Epithelial cell of esophagus (primary cell): ENCODE measurements around the gene RAP1B.
A peak's percentile ranks its signal among the peaks of the same experiment; 100 is the strongest.

Source experiments
- DNase-seq: peaks from one replicate; pipeline ENCODE4 v3.0.0; 2010; ENCODE audit warnings: low read depth
- H3K4me3 ChIP-seq: 2 replicates; pipeline ENCODE4 v1.5.1; 2011; ENCODE audit warnings: mild to moderate bottlenecking, low read length, control low read depth
- TF ChIP-seq, protein P1 (sequence below): IDR thresholded peaks from 2 replicates; pipeline ENCODE4 v1.5.1; 2011; ENCODE audit warnings: low read depth, mild to moderate bottlenecking, low read length, control low read depth, inconsistent platforms; ENCODE audit not compliant: insufficient read depth; ENCODE audit errors: missing control alignments

RAP1B gene

DNA sequence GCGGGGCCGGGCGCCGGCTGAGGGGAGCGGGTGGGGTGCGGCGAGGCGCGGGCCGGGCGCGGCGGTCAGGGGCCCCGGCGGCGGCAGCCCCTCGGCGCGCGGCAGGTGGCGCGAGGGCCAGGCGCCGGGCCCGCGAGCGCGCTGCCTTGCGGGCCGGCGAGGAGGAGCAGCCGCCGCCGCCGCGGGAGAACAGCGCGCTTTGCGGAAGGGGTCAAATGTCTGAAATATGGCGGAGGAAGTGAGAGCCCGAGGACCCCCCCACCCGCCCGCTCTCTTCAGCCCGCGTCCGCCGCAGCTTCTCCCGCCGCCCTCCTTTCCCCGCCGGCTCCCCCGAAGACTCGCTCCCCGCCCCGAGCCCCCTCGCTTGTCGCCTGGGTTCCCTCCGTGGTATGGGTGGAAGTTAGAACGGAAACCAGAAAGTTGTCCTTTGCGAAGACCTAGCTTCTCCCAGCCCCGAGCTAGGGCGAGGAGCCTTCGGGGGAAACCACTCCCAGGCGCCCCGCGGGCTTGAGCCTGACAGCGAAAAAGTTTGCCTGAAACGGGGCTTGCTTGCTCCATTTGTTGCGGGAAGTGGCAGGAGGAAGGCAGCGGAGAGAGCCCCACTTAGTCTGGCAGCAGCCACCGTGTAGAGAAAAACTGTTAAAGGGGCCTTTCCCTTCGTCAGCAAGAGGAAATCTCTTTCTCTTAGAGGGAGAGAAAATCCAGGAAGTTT is 551 bp downstream of the RAP1B start:
- peak; percentile 57 for DNase-seq
- TF ChIP-seq, protein P1, sequence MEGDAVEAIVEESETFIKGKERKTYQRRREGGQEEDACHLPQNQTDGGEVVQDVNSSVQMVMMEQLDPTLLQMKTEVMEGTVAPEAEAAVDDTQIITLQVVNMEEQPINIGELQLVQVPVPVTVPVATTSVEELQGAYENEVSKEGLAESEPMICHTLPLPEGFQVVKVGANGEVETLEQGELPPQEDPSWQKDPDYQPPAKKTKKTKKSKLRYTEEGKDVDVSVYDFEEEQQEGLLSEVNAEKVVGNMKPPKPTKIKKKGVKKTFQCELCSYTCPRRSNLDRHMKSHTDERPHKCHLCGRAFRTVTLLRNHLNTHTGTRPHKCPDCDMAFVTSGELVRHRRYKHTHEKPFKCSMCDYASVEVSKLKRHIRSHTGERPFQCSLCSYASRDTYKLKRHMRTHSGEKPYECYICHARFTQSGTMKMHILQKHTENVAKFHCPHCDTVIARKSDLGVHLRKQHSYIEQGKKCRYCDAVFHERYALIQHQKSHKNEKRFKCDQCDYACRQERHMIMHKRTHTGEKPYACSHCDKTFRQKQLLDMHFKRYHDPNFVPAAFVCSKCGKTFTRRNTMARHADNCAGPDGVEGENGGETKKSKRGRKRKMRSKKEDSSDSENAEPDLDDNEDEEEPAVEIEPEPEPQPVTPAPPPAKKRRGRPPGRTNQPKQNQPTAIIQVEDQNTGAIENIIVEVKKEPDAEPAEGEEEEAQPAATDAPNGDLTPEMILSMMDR = no peak
- H3K4me3 ChIP-seq = peak overlapping the region; percentile 93

DNA sequence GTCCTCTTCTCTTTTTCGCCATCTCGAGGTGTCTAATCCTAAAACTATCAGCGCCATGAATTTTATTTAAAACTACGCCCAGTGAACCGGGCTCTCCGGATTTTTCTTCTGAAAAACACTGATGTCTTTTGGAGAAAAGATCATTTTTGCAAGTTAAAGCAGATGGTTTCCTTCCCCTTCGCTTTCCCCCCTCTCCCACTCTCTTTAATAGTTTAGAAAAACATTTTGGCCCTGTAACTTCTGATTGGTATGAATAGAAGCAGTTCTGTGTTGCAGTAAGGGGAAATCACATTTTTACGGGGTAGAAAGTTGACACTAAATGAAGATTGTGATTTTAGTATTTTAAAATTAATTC is 1.1 kb downstream of the RAP1B start:
- peak overlapping the region; percentile 93 for H3K4me3 ChIP-seq
- no peak for DNase-seq
- TF ChIP-seq, protein P1 = no peak

DNA sequence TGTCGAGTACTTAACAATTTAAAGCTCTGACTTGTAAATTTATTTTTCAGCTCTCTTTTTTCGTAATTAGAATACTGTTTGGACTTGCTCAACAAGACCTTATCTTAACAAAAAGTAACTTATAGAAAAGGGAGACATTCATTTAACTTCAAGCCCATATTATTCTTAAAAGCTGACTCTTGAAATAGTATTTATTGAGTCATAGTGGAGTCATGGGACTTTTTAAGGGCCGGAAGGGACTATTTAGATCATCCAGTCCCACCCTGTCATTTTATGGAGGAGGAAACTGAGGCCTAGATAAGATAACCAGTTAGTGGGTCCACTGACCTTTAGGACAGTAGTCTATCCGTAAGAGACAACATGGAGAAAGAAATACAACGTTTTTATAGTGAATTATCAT is 1.5 kb downstream of the RAP1B start:
- peak; percentile 55 for DNase-seq
- TF ChIP-seq, protein P1 = no peak
- H3K4me3 ChIP-seq = peak overlapping the region; percentile 93

DNA sequence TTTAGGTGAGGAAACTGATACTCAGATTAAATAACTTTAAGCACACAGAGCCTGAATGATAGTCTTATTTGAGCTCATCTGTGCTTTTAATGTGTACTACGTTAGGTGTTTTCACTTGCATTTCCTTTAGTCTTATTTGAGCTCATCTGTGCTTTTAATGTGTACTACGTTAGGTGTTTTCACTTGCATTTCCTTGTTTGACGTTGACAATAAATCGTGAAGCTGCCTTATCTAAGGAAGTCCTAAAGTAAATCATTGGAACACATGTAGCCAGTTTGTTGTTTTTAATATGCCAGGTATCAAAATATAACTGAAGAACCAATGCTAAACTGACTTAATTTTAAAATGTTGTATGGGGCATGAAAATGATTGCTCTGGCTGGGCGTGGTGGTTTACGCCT is 2.0 kb downstream of the RAP1B start:
- H3K4me3 ChIP-seq = peak overlapping the region; percentile 93
- no peak for DNase-seq
- TF ChIP-seq, protein P1 = no peak

DNA sequence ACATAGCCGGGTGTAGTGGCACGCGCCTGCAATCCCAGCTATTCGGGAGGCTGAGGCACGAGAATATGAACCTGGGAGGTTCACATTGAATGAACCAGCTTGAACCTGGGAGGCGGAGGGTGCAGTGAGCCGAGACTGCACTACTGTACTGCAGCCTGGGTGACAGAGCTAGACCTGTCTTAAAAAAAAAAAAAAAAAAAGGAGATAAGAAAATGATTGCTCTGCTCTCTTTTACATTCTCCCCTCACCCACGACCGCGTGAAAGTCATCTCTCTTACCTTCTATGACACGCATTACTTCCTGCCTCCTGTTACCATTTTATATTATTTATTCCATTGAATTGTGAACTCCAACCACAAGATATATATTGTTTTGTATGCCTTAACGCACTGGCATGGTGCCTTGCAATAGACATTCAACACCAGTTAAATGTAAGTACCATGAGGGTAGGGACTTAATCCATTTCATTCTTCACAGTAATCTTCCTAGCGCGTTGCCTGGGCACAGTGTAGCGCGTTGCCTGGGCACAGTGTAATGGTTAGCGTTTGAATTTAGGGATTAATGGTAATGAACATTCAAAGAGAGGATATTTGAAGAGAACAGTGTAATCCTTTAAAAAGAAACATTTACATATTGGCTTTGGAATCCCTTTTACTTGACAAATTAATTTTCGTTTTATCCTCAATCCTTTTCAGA is 2.7 kb downstream of the RAP1B start:
- no peak overlapping the region for H3K4me3 ChIP-seq
- TF ChIP-seq, protein P1 = no peak
- DNase-seq = no peak

DNA sequence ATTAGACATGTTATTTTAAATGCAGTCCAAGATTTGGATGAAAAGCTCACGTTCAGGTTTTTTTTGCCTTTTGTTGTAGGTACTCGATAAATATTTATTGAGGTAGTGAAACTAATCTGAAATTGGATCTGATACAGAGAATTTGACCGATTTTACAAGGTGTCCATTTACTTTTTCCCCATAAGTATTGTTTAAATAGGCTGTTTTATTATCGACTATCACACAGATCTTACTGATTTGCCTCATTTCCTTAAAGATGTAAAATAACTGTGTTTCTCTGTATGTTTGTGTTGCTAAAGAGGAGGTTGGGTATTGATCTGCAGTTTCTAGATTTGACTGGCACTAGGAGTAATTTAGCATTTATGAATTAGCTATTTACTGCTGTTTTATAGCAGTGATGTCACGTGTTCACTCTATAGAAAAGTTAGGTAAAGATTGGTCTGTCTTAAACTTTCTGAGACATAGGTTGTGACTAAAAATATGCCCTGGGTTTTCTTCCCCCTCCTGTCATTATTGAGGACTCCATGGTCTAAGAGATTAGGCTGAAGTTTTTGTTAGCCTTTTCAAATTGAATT is 3.5 kb downstream of the RAP1B start:
- no peak for DNase-seq
- TF ChIP-seq, protein P1 = no peak
- H3K4me3 ChIP-seq = no peak overlapping the region
